Osteoblast (primary cell): ENCODE measurements around the gene ASCC3. TPM values are rescaled to one million over a fixed set of nuclear protein-coding genes. Genes with fewer than 3 reads are reported as not detected.

Source experiments
- DNase-seq: peaks from one replicate; pipeline ENCODE4 v3.0.0; 2011; ENCODE audit warnings: low spot score, mixed read lengths; ENCODE audit not compliant: insufficient read length; ENCODE audit errors: missing footprints
- H2AFZ ChIP-seq: 2 replicates; pipeline ENCODE4 v1.6.0; 2011; ENCODE audit warnings: mild to moderate bottlenecking, low read length
- H3K27ac ChIP-seq: 2 replicates; pipeline ENCODE4 v1.5.1; 2011; ENCODE audit warnings: mild to moderate bottlenecking, low read depth, low read length, moderate library complexity
- H3K27me3 ChIP-seq: 2 replicates; pipeline ENCODE4 v1.6.0; 2012; ENCODE audit warnings: mild to moderate bottlenecking, control low read depth, inconsistent platforms, low read length, moderate library complexity; ENCODE audit not compliant: insufficient read depth
- H3K36me3 ChIP-seq: 2 replicates; pipeline ENCODE4 v1.5.1; 2011; ENCODE audit warnings: mild to moderate bottlenecking, low read length, control low read depth, moderate library complexity; ENCODE audit not compliant: insufficient read depth
- H3K4me1 ChIP-seq: 2 replicates; pipeline ENCODE4 v1.5.1; 2011; ENCODE audit warnings: mild to moderate bottlenecking, low read length, control low read depth, moderate library complexity; ENCODE audit not compliant: insufficient read depth
- H3K4me2 ChIP-seq: 2 replicates; pipeline ENCODE4 v1.6.0; 2011; ENCODE audit warnings: mild to moderate bottlenecking, low read length; ENCODE audit not compliant: insufficient read depth
- H3K4me3 ChIP-seq: fragments of 200-600 bp; sonication (generic); 3 replicates; pipeline ENCODE4 v1.5.1; 2012; ENCODE audit warnings: mild to moderate bottlenecking, low read length, inconsistent platforms; ENCODE audit not compliant: insufficient read depth
- H3K79me2 ChIP-seq: 2 replicates; pipeline ENCODE4 v1.6.0; 2012; ENCODE audit warnings: mild to moderate bottlenecking, low read length, control low read depth, inconsistent platforms; ENCODE audit not compliant: insufficient read depth
- H3K9me3 ChIP-seq: 2 replicates; pipeline ENCODE4 v1.5.1; 2011; ENCODE audit warnings: low read depth, low read length, control low read depth
- H4K20me1 ChIP-seq: 2 replicates; pipeline ENCODE4 v1.6.0; 2012; ENCODE audit warnings: mild to moderate bottlenecking, low read length, control low read depth; ENCODE audit not compliant: insufficient read depth
- CTCF ChIP-seq: IDR thresholded peaks from 2 replicates; pipeline ENCODE4 v1.5.1; 2011; ENCODE audit warnings: mild to moderate bottlenecking, low read depth, low read length, moderate library complexity; ENCODE audit errors: extremely low read depth
- total RNA-seq: library from RNA; depleted of rRNA; stranded (reverse); fragments of >200 nt; gene quantifications from 2 replicates; pipeline ENCODE4 v1.2.3, GENCODE V29; 2012

Gene ASCC3
- total RNA-seq, 1 donor = 68.8 TPM

DNA sequence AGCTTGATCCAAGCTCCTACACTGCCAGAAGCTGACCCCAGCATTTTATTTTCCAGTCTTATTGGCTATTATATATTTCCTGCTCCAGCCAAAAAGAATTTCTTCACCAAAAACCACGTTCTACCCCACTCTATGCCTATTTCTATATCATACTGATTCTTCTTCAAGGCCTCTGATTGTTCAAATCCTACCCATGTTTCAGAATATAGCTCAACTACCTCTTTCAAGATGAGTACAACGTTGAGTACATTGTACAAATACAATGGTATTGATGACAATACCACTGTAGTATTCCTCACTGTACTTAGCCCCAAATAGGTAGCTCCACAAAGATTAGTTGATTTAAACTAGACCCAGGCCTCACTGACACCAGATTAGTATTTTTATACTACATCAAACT is 31.0 kb downstream of the ASCC3 start:
- Histone ChIP-seq H3K4me1 (peaks cover 6% of the 10 kb centered on the region), H3K36me3 (peaks cover 14% of the 10 kb centered on the region), H3K79me2 (peaks cover 25% of the 10 kb centered on the region), H3K27ac (no peak overlapping the region), H4K20me1 (peaks cover 6% of the 10 kb centered on the region), H3K4me2 (no peak overlapping the region), H2AFZ (no peak overlapping the region), H3K27me3 (no peaks in the 10 kb centered on the region), H3K4me3 (no peak overlapping the region), H3K9me3 (no peaks in the 10 kb centered on the region)
- DNase-seq = no peak
- no peak for TF ChIP-seq CTCF

GRCh38 chr6:100846276-100846675 is 34.9 kb downstream of the ASCC3 start:
- peaks cover 6% of the 10 kb centered on the region for H3K4me1 ChIP-seq
- peaks cover 56% of the 10 kb centered on the region for H3K79me2 ChIP-seq
- H3K4me3 ChIP-seq = no peak overlapping the region
- DNase-seq = no peak
- peaks cover 8% of the 10 kb centered on the region for H4K20me1 ChIP-seq
- H3K27ac ChIP-seq = no peak overlapping the region
- no peaks in the 10 kb centered on the region for H3K27me3 ChIP-seq
- no peak for TF ChIP-seq CTCF
- H3K4me2 ChIP-seq = no peak overlapping the region
- H3K9me3 ChIP-seq = no peaks in the 10 kb centered on the region
- peaks cover 10% of the 10 kb centered on the region for H3K36me3 ChIP-seq
- no peak overlapping the region for H2AFZ ChIP-seq

DNA sequence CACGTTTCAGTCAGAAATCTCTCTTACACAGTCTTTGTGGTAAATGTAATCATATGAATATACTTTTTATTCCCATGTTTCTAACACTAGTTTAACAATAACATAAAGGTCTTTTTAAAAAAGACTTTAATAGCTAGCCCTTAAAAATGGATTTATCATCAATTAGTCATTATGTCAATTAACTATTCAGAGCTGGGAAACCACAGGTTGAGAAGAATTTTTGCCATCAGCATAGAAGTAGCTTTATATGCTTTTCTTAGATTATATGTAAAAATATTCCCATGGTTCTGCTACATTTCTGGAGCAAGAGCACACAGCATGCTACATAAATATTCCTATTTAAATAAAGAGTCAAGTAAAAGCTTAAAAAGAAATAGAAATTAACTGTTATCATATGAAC is 35.5 kb downstream of the ASCC3 start:
- Histone ChIP-seq H3K9me3 (no peaks in the 10 kb centered on the region), H3K4me1 (peaks cover 6% of the 10 kb centered on the region), H3K27me3 (no peaks in the 10 kb centered on the region), H3K4me3 (no peak overlapping the region), H3K27ac (no peak overlapping the region), H3K4me2 (no peak overlapping the region), H4K20me1 (peaks cover 8% of the 10 kb centered on the region), H3K36me3 (peaks cover 10% of the 10 kb centered on the region), H2AFZ (no peak overlapping the region), H3K79me2 (peaks cover 60% of the 10 kb centered on the region)
- no peak for DNase-seq
- TF ChIP-seq CTCF = no peak

DNA sequence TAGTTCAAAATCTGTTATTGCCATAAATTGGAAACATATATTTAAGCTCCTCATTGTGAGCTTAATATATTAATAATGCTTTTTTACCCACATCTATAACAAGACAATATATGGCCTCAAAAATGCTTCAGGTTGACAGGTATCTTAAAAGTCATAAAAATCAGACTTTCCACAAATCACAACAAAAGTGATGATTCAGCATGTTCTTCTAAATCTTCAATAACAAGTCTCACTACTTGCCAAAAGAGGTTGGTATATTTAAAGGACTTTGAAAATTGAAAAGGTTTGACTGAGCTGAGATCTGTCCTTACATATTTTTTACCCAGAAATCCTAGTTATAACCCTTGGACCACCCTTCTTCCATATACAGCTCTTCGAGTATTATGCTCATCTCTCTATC is 41.7 kb downstream of the ASCC3 start:
- Histone ChIP-seq H3K9me3 (no peaks in the 10 kb centered on the region), H3K36me3 (no peaks in the 10 kb centered on the region), H3K27me3 (no peaks in the 10 kb centered on the region), H4K20me1 (peaks cover 2% of the 10 kb centered on the region), H2AFZ (no peak overlapping the region), H3K4me3 (no peak overlapping the region), H3K27ac (no peak overlapping the region), H3K4me1 (no peaks in the 10 kb centered on the region), H3K79me2 (peaks cover 57% of the 10 kb centered on the region), H3K4me2 (no peak overlapping the region)
- no peak for DNase-seq
- no peak for TF ChIP-seq CTCF
